AML-193 (cell line): ENCODE results near the gene TANGO6.
"Not testable (repeated sequence)": the region's sequence is repeated elsewhere in the genome, so short reads cannot be mapped to it uniquely, and the experiment has no call there.

Experiments used
- DNase-seq, 2 experiments: peaks; one replicate each; lab custom pipeline; 2025; lab: John Stamatoyannopoulos, UW

TANGO6 gene

GRCh38 chr16:69012906-69013305 lies 169.6 kb downstream of the TANGO6 start:
- no peak for DNase-seq

DNA sequence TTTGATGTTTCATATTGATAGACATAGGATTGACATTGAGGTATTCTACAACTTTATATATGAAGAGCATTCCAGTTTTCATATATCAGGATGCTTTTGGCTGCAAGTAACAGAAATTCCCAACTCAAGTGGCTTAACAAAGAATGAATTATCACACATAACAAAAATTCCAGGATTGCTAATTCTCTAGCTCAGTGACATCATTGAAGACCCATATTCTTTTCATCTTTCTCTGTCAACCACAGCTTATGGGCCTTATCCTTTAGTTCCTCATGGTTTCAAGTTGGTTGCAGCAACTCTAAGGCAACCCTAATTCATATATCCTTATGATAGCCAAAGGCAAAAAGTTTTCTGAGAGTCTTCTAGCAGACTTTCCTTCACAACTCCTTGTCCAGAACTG lies 170.7 kb downstream of the TANGO6 start:
- DNase-seq = no peak

- no peak for DNase-seq
Observed at GRCh38 chr16:69014811-69015210, 171.5 kb downstream of the TANGO6 start.

- DNase-seq = no peak
Observed at GRCh38 chr16:69017036-69017783, 173.9 kb downstream of the TANGO6 start.

DNA sequence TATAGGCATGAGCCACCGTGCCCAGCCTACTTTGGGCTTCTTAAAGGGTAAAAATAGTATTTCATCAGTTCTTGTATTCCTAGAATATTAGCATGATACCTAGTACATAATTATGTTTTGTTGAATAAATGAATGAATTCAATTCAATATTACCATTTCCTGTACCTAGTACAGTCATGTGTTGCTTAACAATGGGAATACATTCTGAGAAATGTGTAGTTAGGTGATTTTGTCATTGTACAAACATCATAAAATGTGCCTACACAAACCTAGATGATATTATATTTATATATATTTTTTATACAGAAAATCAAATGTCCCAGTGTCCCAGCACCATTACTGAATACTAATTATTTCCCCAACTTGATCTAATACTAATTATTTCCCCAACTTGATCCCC lies 176.5 kb downstream of the TANGO6 start:
- no peak for DNase-seq

DNA sequence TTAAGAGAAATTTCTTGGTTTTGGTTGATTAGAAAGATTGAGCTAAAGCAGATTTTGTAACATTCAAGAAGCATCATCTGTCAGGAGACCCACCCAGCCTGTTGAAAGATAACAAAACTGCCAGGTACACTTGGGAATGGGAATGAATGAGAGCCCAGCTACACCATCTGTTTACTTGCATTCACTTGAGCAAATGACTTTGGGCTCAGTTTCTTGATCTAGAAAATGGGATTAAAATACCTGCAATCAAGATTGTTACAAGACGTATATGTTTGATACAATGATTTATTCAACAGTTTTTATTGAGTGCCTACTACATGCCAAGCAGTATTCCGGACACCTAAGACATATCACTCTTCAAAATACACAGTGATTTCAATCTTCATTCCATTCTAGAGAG lies 185.8 kb downstream of the TANGO6 start:
- no peak for DNase-seq

GRCh38 chr16:69031877-69032301 lies 188.6 kb downstream of the TANGO6 start:
- DNase-seq = no peak

DNA sequence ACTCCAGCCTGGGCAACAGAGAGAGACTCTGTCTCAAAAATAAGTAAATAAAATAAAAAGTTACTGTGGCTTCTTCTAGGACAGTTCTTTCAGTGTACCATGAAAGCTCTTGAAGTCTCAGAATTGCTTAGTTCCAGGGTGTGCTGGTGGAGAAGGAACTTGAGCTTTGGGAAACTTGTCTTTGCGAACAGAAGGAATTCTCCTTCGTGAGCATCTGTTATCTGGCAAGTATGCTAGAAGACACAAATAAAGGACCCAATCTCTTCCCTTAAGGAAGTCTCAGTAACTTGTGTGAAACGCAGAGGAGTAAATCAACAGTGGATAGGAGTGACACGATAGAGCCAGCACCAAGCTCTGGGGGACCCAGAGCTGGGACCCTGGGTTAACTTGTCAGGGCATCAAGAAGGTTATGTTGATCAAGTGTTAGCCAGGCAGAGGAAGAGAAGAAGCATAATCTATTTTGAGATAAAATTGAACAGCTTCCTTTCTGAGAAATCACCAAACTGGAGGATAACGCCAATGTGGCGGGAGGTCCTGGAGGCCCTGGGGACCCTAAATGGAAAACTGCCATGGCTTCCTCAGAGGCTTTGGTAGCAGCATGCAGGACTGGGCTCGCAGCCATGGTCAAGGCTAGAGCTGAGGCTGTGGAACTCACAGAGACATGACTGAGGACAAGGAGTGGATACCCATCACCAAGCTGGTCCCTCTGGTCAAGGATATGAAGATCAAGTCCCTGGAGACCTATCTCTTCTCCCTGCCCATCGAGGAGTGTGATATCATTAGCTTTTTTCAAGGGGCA lies 190.0 kb downstream of the TANGO6 start:
- no peak for DNase-seq

DNA sequence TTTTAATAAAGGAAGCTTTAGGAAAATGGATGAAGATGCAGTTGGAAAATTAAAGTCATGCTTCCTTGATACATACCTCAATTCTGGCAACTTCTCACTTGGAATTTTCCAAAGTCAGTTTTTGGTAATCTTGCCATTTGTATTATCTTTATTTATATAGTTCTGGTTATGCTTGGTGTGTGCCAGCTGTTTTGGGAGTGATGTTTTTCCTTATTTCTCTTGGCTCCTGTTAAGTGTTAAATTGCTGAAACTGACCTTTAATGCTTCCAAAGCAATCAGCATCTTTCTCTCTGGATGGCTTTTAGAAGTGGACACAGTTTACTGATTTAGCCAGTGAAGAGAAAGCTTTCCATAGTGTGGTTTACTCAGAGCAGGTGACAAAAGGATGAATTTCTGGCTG lies 192.0 kb downstream of the TANGO6 start:
- no peak for DNase-seq

DNA sequence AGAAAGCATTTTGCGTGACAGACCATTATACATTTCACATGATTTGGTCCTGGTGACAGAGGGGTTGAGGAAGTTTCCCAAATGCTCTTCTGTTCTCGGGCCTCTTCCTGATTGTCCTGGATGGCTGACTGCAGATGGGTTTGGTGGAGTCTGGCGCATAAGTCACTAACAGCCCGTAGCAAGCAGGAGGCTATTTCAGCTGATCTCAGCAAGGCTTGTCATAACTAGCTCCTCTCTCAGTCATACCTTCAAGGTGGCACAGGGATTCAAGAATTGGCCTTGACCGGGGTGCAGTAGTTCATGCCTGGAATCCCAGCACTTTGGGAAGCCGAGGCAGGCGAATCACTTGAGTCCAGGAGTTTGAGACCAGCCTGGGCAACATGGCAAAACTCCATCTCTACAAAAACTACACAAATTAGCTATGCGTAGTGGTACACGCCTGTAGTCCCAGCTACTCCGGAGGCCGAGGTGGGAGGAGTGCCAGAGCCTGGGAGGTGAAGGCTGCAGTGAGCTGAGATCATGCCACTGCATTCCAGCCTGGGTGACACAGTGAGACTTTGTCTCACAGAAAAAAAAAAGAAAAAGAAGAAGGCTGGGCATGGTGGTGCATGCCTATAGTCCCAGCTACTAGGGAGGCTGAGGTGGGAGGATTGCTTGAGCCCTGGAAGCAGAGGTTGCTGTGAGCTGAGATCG lies 193.2 kb downstream of the TANGO6 start:
- DNase-seq = no peak

DNA sequence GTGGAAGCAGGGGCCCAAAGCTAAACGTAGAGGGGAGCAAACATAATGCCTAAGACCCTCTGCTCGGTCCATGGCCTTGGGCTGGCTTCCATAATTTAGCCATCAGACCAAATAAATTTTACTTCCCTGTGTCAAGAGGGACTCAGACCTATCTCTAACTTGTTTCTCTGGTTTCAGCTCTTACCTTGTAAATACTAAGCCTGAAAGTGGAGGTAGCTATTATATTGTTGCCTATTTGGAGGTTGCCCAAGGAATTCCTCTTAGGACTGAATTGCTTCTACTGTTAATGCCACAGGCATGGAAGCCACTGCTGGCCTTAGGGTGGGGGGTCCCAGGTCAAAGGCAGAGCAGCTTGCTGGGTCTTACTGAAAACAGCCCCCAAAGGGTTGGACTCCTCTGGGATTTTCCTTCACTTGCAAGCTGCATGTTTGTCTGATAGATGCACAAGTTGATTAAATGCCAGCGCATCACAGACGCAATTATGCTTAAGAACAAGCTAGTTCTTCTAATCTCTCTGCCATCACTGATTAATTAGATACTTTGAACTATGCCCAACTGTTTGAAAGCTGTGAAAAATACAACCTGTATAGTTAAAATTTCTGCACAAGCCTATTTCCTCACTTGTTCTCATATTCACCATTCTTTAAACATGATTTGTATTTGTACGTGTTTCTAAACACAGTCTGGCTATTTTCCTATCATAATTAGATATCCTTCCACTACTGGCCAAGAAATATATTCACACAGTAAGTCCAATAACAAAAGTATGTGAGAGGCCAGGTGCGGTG lies 194.2 kb downstream of the TANGO6 start:
- DNase-seq = no peak

DNA sequence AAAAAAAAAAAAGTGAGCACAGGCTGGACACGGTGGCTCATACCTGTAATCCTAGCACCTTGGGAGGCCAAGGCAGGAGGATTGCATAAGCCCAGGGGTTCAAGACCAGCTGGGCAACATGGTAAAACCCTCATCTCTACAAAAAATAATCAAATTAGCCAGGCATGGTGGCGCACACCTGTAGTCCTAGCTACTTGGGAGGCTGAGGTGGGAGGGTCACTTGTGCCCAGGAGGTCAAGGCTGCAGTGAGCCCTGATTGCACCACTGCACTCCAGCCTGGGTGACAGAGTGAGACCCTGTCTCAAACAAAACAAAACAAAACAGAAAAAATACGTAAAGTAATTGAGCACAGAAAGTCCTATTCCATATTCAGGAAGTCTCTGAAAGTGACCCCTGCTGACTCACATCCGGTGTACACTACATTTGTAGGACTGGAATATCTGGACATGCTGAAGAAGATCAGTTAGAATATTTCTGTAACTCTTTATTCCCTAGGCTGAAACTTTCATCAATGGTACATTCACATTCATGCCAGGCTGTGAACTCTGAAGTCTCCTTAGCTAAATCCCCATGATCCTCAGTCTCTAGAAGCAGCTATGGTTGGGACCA lies 196.1 kb downstream of the TANGO6 start:
- no peak for DNase-seq

GRCh38 chr16:69040144-69040909 lies 197.0 kb downstream of the TANGO6 start:
- DNase-seq = no peak

- DNase-seq = no peak
Observed at GRCh38 chr16:69048328-69049120, 205.2 kb downstream of the TANGO6 start.

DNA sequence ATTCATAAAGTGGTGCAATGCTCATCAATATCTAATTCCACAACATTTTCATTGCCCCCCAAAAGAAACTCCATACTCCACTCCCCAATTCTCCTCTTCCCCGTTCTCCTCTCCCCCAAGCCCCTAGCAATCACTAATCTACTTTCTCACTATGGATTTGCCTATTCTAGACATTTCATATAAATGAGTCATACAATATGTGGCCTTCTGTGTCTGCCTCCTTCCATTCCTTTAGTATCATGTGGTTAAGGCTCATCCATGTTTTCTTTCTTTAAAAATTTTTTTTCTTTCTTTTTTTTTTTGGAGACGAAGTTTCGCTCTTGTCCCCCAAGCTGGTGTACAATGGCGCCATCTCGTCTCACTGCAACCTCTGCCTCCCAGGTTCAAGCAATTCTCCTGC lies 205.8 kb downstream of the TANGO6 start:
- DNase-seq = no peak

DNA sequence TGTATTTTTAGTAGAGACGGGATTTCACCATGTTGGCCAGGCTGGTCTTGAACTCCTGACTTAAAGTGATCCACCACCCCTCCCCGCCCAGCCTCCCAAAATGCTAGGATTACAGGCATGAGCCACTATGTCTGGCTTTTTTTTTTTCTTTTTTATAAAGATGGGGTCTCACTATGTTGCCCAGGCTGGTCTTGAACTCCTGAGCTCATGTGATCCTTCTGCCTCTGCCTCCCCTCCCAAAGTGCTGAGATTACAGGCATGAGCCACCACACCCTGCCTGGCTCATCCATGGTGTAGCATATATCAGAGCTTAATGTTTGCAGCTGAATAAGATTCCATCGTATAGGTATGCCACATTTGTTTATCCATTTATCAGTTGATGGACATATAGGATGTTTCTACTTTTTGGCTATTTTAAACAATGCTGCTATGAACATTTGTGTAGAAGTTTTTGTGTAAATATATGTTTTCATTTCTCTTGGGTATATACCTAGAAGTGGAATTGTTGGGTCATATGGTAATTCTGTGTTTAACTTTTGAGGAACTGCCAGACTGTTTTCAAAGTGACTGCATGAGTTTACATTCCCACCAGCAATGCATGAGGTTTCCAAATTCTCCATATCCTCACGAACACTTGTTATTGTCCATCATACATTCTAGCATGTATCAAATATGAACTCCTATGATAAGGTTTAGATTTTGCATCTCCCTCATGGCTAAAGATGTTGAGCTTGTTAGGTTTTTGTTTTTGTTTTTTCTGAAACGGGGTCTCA lies 206.5 kb downstream of the TANGO6 start:
- DNase-seq = no peak

GRCh38 chr16:69051517-69051830 lies 208.1 kb downstream of the TANGO6 start:
- not testable (repeated sequence) for DNase-seq

DNA sequence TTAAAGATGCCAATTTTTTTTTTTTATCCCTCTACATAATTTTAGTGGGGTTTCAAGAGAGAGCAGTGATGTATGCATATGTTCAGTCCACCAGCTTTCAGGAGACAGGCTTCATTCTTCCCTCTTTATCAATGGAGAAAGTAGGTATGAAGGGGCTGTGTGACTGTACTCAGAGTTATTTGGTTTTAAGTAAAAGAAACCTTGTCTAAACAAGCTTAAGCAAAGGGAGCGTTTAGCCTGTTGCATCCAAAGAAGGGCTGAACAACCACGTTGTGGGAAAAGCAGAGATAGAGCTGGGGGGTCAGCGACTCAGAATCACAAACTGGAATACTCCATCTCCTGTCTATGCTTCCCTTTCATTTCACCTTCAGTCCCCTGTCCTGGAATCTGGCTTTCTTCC lies 211.7 kb downstream of the TANGO6 start:
- DNase-seq = no peak

DNA sequence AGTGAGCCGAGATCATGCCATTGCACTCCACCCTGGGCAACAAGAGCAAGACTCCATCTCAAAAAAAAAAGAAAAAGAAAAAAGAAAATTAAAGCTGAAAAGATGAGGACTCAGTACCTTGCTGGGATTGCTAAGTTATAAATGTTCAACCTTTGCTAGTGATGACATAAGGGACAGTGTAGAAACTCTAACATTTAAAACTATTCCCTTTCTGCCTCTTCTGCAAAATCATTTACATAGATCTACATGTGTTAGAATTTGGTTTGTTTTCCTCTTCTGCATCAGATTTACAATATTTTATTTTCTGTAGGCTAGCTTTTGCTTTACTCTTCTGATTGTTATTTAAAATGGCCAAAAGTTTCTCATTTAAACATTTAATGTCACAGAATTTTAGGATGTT lies 212.6 kb downstream of the TANGO6 start:
- DNase-seq = no peak
